CD4-positive, alpha-beta T cell treated with Interleukin-6 for 4 hours (primary cell): ENCODE results near the gene MXD1.
"Not testable (repeated sequence)": the region's sequence is repeated elsewhere in the genome, so short reads cannot be mapped to it uniquely, and the experiment has no call there.

Experiments
- DNase-seq: peaks from one replicate; pipeline ENCODE4 v3.0.0-alpha.2; 2020; ENCODE audit warnings: mixed read lengths

MXD1 gene

GRCh38 chr2:69933839-69934613 is 19.1 kb downstream of the MXD1 start:
- DNase-seq: no peak

DNA sequence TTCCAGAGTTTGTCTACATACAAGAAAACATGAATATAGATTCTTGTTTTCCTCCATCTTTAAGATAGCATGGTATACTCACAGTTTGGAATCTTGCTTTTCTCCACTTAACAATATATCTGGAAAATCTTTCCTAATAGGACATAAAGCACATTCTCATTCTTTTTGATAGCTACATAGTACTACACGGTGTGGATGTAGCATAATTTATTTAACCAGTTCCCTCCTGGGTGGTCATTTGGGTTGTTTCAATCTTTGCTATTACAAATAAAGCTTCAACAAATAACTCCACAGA is 19.7 kb downstream of the MXD1 start:
- DNase-seq: no peak

DNA sequence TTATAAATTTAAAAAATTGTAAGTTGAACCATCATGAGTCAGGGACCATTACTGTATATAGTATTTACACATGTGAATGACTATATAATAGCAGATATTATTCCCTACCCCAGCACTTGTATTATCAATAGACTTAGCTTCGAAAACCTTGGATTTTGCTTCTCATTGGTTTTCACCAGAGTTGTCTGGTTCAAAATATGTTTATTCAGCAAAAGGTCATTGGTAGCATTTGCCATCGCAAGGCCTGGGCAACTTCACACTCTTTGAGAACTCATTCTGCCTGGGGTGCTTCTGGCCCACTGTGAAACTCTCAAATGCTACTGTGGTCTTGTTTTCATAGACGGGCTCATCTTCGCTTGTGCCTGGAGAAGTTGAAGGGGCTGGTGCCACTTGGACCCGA is 20.1 kb downstream of the MXD1 start:
- DNase-seq: no peak

- DNase-seq: no peak
These were observed 22.0 kb downstream of the MXD1 start for GRCh38 chr2:69936906-69937305.

DNA sequence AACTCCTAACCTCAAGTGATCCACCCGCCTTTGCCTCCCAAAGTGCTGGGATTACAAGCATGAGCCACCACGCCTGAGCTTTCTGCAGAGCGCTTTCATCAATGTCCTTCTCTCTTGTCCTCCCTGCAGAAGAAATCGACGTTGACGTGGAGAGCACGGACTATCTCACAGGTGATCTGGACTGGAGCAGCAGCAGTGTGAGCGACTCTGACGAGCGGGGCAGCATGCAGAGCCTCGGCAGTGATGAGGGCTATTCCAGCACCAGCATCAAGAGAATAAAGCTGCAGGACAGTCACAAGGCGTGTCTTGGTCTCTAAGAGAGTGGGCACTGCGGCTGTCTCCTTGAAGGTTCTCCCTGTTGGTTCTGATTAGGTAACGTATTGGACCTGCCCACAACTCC is 23.1 kb downstream of the MXD1 start:
- DNase-seq: no peak

- no peak for DNase-seq
These were observed 24.8 kb downstream of the MXD1 start for GRCh38 chr2:69939722-69940121.

DNA sequence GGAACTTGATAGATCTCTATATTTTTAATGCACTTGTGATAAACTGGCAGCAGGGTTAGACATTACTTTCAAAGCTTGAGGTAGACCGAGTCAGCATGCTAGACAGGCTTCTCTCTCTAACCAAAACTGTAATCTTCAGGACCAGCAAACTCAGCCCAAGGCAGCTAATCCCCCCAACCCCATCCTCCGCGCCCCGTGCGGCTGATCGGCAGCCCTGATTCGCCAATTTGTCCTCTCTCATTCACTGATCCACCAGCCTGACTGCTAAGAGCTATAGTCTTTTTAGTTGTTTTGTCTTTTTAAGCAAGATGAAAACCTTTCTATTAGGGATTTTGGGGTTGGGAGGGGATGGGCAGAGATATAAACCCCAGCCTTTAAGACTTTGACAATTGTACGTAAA is 25.8 kb downstream of the MXD1 start:
- DNase-seq: no peak

DNA sequence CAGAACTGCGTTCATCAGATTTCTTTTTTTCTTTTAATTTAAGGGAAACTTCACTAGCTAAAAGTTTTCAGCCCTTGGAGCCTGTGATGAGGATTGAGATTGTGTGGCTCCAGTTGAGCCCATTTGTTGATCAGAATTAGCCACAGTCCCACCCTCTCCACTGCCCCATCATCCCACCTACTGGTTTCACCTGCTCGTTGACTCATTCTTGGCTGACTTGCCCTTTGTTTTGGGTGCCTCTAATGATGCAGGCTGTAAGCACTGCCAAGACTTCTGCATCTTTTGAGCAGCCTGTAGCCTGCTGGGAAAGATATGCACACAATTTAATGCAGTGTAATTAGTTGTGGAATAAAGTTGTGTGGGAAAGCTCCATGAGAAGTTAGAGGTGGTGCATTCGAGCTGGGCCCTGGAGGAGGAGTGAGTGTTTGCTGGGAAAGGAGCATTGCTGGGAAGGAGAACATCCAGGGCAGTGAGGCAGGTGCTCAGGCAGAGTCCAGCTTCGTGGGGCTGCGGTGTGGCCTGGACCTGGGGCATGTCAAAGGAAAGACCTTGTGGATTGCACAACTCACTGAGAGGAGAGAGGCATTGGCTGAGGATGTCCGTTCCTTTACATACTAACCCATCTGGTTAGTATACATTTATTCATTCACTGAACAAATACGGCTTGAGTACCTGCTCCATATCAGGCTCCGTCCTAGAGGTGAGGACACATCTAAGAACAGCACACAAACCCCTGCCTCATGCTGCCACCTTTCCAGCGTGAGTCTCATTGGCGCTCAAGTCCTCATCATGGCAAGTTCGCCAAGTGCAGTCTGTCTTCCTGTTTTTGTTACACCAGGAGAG is 28.3 kb downstream of the MXD1 start:
- no peak for DNase-seq

DNA sequence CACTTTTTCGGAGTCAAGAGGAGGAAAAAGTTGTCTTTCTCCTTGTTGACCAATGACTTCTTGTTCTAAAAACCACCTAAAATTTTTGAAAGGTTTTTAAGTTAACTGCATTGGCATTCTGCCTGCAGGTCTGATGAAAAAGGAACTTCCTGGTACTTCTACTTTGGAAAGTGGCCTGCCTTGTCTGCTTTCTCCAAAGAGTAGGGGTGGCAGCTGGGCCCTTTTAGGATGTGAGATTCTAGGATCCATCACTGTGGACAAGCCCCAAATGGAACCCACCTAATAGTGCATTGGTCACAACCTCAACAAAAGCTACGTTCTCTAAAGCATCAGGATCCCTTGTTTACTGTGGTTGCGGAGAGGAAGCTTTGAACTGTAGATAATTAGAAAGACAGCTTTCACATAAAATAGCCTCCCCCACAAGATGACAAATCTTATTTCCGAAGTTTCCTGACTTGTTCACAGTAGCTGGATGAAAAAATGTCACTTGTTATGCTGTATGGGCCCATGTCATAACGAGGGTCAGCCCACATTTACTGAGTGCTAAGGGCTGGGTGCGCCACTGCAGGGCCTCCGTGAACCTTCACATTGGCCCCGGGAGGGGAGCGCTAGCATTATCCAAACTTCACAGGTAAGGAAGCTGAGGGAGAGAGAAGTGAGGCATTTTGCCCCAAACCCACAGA is 29.1 kb downstream of the MXD1 start:
- no peak for DNase-seq

GRCh38 chr2:69944756-69945155 is 29.8 kb downstream of the MXD1 start:
- DNase-seq: no peak

DNA sequence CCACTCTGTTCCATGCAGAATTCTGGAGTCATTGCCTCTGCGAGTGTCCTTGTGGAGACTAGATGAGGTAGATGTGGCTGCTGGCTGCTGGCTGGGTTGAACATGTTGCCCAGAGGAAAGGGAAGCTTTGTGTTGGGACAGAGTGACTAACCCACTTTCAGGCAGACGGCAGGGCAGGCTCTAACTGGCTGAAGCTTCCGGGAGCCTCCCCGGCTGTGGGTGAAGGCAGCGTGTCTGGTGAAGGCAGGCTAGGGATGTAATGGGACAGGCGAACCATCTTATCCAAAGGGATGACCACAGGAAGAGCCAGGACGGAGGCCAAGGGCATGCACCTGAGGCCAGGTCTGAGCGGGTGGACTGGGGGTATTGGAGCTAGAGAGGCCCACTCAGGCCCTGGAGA is 30.5 kb downstream of the MXD1 start:
- DNase-seq: peak; percentile 38

- no peak for DNase-seq
These were observed 31.0 kb downstream of the MXD1 start for GRCh38 chr2:69945941-69946340.

DNA sequence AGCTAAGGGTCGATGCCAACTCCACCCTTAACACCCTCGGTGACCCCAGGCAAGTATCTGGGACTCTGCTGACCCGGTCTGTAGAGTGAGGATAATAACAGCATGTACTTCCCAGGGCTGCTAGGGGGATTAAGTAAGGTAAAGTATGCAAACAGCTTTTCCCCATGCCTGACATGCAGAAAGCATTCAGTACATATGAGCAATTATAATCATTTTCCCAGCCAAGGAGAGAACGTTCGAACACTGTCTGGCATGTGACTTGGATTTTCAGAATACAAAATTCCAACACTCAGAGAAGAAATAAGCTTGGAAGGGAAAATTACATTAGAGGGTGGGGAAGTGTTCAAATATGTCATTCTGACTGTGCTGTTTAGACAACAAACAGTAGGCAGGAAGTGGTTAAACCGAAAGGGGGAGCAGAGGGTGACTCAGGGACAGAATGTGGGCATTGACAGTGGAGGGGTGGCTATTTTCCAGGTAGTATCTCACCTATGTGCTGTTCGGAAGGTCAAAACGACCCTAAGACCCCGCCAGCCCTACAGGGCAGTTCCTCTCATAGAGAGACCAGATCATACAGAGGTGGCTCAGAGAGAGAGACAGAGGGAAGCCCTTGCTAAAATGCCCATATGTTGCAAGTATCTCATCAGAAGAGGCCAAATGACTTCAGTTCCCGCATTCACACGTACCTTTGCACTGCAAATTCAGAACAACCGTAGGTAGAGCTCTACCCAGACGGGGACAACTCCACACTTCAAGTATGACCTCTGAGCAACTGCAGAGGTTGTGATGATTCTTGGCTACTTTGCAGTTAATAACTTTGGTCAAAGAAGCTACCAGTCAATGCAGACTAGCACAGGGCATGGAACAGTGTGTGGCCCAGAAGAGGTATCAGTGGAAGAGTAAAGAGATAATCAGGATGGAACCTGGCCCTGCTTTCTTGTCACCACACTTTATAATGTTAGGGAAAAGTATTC is 31.7 kb downstream of the MXD1 start:
- DNase-seq: peak; percentile 64

GRCh38 chr2:69947325-69947931 is 32.5 kb downstream of the MXD1 start:
- DNase-seq: no peak

GRCh38 chr2:69948032-69948962 is 33.4 kb downstream of the MXD1 start:
- DNase-seq: no peak

- no peak for DNase-seq
These were observed 34.2 kb downstream of the MXD1 start for GRCh38 chr2:69948963-69949645.

DNA sequence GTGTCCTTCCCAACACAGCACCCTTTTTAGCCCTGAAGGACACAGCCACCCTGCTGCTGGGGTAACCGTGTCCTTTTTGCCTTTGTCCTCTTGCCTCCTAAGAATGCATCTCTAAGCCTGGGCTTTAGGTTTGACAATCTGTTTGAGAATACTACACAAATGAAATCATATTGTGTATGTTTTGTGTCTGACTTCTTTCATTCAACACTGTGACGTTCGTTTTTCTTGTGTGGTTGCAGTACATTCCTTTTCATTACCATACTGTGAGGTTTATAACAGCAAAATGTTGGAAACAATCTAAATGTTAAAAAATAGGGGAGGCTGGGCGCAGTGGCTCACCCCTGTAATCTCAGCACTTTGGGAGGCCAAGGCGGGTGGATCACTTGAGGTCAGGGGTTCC is 35.3 kb downstream of the MXD1 start:
- DNase-seq: no peak

DNA sequence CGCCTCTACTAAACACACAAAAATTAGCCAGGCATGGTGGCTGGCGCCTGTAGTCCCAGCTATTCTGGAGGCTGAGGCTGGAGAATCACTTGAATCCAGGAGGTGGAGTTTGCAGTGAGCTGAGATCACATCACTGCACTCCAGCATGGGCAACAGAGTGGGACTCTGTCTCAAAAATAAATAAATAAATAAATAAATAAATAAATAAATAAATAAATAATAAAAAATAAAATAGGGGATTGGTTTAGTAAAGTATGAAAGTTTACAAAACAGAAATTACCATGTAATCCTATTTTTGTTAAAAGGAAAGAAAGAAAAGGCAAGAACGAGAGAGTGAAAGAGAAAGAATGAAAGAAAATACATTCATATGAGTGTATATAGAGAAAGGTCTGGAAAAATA is 35.8 kb downstream of the MXD1 start:
- DNase-seq: not testable (repeated sequence)

- DNase-seq: no peak
These were observed 37.6 kb downstream of the MXD1 start for GRCh38 chr2:69952336-69953115.

DNA sequence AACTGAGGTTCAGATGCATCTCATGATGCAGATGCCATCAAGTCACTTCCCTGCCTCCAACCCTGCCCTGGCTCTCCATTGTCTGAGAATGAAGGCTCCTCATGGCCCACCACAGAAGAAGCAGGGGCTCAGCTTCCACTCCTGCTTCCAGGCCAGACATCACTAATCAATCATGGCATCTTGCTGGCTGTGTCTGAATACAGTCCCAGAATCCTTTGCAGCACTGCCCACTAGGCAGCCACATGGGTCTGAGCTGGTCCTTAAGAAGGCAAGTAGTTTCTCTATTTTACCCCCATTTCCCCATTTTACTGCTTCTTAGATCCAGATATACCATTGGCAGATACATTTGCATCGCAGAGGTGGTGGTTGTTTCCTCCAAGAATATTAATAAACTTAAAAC is 39.2 kb downstream of the MXD1 start:
- DNase-seq: no peak
